Endodermal cell (in vitro differentiated cells): ENCODE measurements around the gene RTP2. TPM values are rescaled to one million over a fixed set of nuclear protein-coding genes. Genes with fewer than 3 reads are reported as not detected.

Experiments
- DNase-seq: peaks from one replicate; pipeline ENCODE4 v3.0.0-alpha.2; 2017
- H3K27ac ChIP-seq: 2 replicates; pipeline ENCODE4 v1.5.1; 2013; ENCODE audit warnings: mild to moderate bottlenecking, low read depth, low read length, moderate library complexity
- H3K27me3 ChIP-seq: 2 replicates; pipeline ENCODE4 v1.6.1; 2013; ENCODE audit warnings: mild to moderate bottlenecking, low read length, moderate library complexity; ENCODE audit not compliant: insufficient read depth, control insufficient read depth, poor library complexity, severe bottlenecking
- H3K36me3 ChIP-seq: 2 replicates; pipeline ENCODE4 v1.7.0; 2013; ENCODE audit warnings: mild to moderate bottlenecking, low read length, moderate library complexity; ENCODE audit not compliant: control insufficient read depth, insufficient read depth
- H3K4me1 ChIP-seq: one replicate; pipeline ENCODE4 v1.7.0; 2013; ENCODE audit warnings: low read length; ENCODE audit not compliant: control insufficient read depth, insufficient read depth
- H3K4me3 ChIP-seq: 2 replicates; pipeline ENCODE4 v1.5.1; 2013; ENCODE audit warnings: mild to moderate bottlenecking, low read length, moderate library complexity
- H3K9ac ChIP-seq: 2 replicates; pipeline ENCODE4 v1.6.1; 2013; ENCODE audit warnings: mild to moderate bottlenecking, low read length, moderate library complexity; ENCODE audit not compliant: poor library complexity, severe bottlenecking; ENCODE audit errors: extremely low read depth
- H3K9me3 ChIP-seq: 2 replicates; pipeline ENCODE4 v1.6.1; 2013; ENCODE audit warnings: mild to moderate bottlenecking, low read length, moderate library complexity; ENCODE audit not compliant: control insufficient read depth
- H3K27ac Mint-ChIP-seq: 2 replicates; pipeline ENCODE4 v1.8.0; 2020; ENCODE audit warnings: mixed read lengths
- H3K27me3 Mint-ChIP-seq: 2 replicates; pipeline ENCODE4 v1.8.0; 2021; ENCODE audit warnings: mild to moderate bottlenecking, mixed read lengths; ENCODE audit not compliant: insufficient read depth
- H3K36me3 Mint-ChIP-seq: 2 replicates; pipeline ENCODE4 v1.8.0; 2020; ENCODE audit warnings: low read depth, mixed read lengths
- H3K4me1 Mint-ChIP-seq: 2 replicates; pipeline ENCODE4 v1.8.0; 2020; ENCODE audit warnings: mixed read lengths
- H3K4me3 Mint-ChIP-seq: 2 replicates; pipeline ENCODE4 v1.8.0; 2020; ENCODE audit warnings: mild to moderate bottlenecking, moderate library complexity, mixed read lengths
- H3K9me3 Mint-ChIP-seq: 2 replicates; pipeline ENCODE4 v1.8.0; 2020; ENCODE audit warnings: mild to moderate bottlenecking, mixed read lengths
- CTCF ChIP-seq: fragments of 200-600 bp; sonication (generic); conservative IDR thresholded peaks from 2 replicates; pipeline ENCODE4 v1.5.0; 2021; ENCODE audit warnings: antibody characterized with exemption, mild to moderate bottlenecking
- WGBS, 2 experiments: methylation state at CpG; one replicate each; pipeline versions ENCODE4 v1.1.5 to v1.1.7; 2013; ENCODE audit warnings: missing lambda C conversion rate in 2 of 2, mixed read lengths in 1 of 2; ENCODE audit not compliant: insufficient coverage in 1 of 2, insufficient read length in 1 of 2; 5-methylcytosine and 5-hydroxymethylcytosine counted together
- total RNA-seq, 2 donors: library from RNA; stranded (reverse); fragmentation: NEBNext Ultra II Directional in 1 of 2; extraction: Animal tissue kit (Norgen Biotek cat#: 25700) in 1 of 2; gene quantifications; 2 replicates in 1 of 2; 3 replicates in 1 of 2; pipeline ENCODE4 v1.2.1, GENCODE V29; 2021

Gene RTP2
- total RNA-seq, 2 donors from 2014 or later = not detected

- Histone ChIP-seq H3K9ac (no peak overlapping the region), H3K4me1 (peaks cover 7% of the 10 kb centered on the region), H3K9me3 (no peaks in the 10 kb centered on the region), H3K36me3 (no peaks in the 10 kb centered on the region), H3K27ac (no peak overlapping the region), H3K4me3 (no peak overlapping the region), H3K27me3 (no peaks in the 10 kb centered on the region)
- Mint-ChIP-seq H3K27ac (no peak overlapping the region), H3K9me3 (no peaks in the 10 kb centered on the region), H3K4me3 (no peak overlapping the region), H3K36me3 (no peaks in the 10 kb centered on the region), H3K4me1 (peaks cover 28% of the 10 kb centered on the region), H3K27me3 (peaks cover 15% of the 10 kb centered on the region)
- TF ChIP-seq CTCF = no peak
- no peak for DNase-seq
- WGBS, 2 experiments = 92% methylated on average over 3 of the region's 3 CpGs; no CpG with 5 or more reads in 1 of the 2 experiments
Measured at GRCh38 chr3:187734841-187735240, 32.5 kb upstream of the RTP2 start.

- H3K9me3 Mint-ChIP-seq = no peaks in the 10 kb centered on the region
- DNase-seq = no peak
Measured at GRCh38 chr3:187733371-187733770, 31.0 kb upstream of the RTP2 start.

GRCh38 chr3:187729598-187729997 is 27.2 kb upstream of the RTP2 start:
- no peaks in the 10 kb centered on the region for H3K27me3 Mint-ChIP-seq
- no peak overlapping the region for H3K27ac Mint-ChIP-seq
- 95 to 100% methylated on average over 12 of the region's 12 CpGs for WGBS, 2 experiments
- no peaks in the 10 kb centered on the region for H3K4me1 ChIP-seq
- peaks cover 7% of the 10 kb centered on the region for H3K4me1 Mint-ChIP-seq
- no peak overlapping the region for H3K4me3 ChIP-seq
- no peaks in the 10 kb centered on the region for H3K9me3 ChIP-seq
- DNase-seq = no peak
- TF ChIP-seq CTCF = no peak
- no peaks in the 10 kb centered on the region for H3K36me3 Mint-ChIP-seq
- H3K27me3 ChIP-seq = no peaks in the 10 kb centered on the region
- H3K9ac ChIP-seq = no peak overlapping the region
- no peak overlapping the region for H3K4me3 Mint-ChIP-seq
- no peaks in the 10 kb centered on the region for H3K36me3 ChIP-seq
- no peaks in the 10 kb centered on the region for H3K9me3 Mint-ChIP-seq
- H3K27ac ChIP-seq = no peak overlapping the region

More at GRCh38 chr3:187733371-187733770, 31.0 kb upstream of the RTP2 start:
- Histone ChIP-seq H3K4me1 (peaks cover 7% of the 10 kb centered on the region), H3K9me3 (no peaks in the 10 kb centered on the region), H3K9ac (no peak overlapping the region), H3K27me3 (no peaks in the 10 kb centered on the region), H3K27ac (no peak overlapping the region), H3K36me3 (no peaks in the 10 kb centered on the region), H3K4me3 (no peak overlapping the region)
- Mint-ChIP-seq H3K27ac (no peak overlapping the region), H3K4me1 (peaks cover 28% of the 10 kb centered on the region), H3K27me3 (peaks cover 15% of the 10 kb centered on the region), H3K36me3 (no peaks in the 10 kb centered on the region), H3K4me3 (no peak overlapping the region)
- TF ChIP-seq CTCF = no peak
- 91 to 93% methylated on average over 11 of the region's 11 CpGs for WGBS, 2 experiments
